Parathyroid adenoma (tissue), 2 donors: ENCODE data around the gene GAMT.

ENCODE experiments used
- H2AFZ ChIP-seq: fragments of 300-600 bp; sonication (generic); one replicate; pipeline ENCODE4 v1.7.0; 2017; ENCODE audit warnings: antibody characterized with exemption, mild to moderate bottlenecking
- H3K27ac ChIP-seq: fragments of 300-600 bp; sonication (generic); one replicate; pipeline ENCODE4 v1.7.0; 2017
- H3K27me3 ChIP-seq: fragments of 300-600 bp; sonication (generic); one replicate; pipeline ENCODE4 v1.7.0; 2017; ENCODE audit warnings: low read length; ENCODE audit not compliant: control insufficient read depth, insufficient read depth
- H3K36me3 ChIP-seq: fragments of 300-600 bp; sonication (generic); one replicate; pipeline ENCODE4 v1.7.0; 2017; ENCODE audit warnings: low read length; ENCODE audit not compliant: control insufficient read depth, insufficient read depth
- H3K4me1 ChIP-seq: fragments of 300-600 bp; sonication (generic); one replicate; pipeline ENCODE4 v1.7.0; 2017; ENCODE audit warnings: control low read depth
- H3K4me2 ChIP-seq: fragments of 300-600 bp; sonication (generic); one replicate; pipeline ENCODE4 v1.7.0; 2017; ENCODE audit warnings: low read length
- H3K4me3 ChIP-seq: fragments of 300-600 bp; sonication (generic); one replicate; pipeline ENCODE4 v1.7.0; 2017; ENCODE audit warnings: low read depth, low read length
- H3K79me2 ChIP-seq: fragments of 300-600 bp; sonication (generic); one replicate; pipeline ENCODE4 v1.7.0; 2017; ENCODE audit warnings: control low read depth
- H3K9ac ChIP-seq: fragments of 300-600 bp; sonication (generic); one replicate; pipeline ENCODE4 v1.7.0; 2017; ENCODE audit warnings: mild to moderate bottlenecking
- H3K9me3 ChIP-seq: fragments of 300-600 bp; sonication (generic); one replicate; pipeline ENCODE4 v1.7.0; 2017; ENCODE audit warnings: low read length; ENCODE audit not compliant: control insufficient read depth
- TF ChIP-seq, protein P1 (sequence below): fragments of 300-600 bp; sonication (generic); IDR thresholded peaks from one replicate; pipeline ENCODE4 v1.7.0; 2017; ENCODE audit warnings: antibody characterized with exemption, mild to moderate bottlenecking
- donor health status: primary hyperparathyroidism.

Gene GAMT

DNA sequence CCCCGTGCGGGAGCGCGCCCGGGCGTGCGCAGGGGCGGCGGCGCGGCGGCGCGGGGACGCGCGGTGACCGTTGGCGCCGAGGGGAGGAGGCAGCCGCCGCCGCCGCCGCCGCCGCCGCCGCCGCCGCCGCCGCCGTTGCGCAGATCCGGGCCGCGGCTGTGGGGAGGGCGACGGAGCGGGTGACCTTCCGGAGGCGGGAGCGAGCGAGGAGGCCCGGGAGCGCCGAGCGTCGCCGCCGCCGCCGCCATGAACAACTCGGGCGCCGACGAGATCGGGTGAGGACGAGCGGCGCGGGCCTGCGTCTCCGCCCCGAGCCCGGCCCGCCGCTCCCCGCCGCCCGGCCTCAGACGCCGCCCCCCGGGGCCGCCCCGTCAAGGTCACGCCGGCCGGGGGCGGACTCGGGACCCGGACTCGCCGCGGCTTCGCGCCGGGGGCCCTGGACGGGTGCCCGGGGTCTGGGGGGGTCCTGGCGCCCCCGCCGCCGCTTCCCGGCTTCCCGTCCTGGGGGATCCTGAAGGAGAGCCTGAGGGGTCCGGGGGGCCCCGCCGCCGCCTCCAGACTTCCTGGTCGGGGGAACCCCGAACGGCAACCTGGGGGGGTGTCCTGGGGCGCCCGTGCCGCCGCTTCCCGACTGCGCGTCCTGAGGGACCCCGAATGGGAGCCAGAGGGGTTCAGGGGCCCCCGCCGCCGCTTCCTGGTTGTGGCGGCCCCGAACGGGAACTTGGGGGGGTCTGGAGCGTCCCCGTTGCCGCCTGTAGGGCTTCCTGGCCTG lies 6.4 kb upstream of the GAMT start, which contains the start of gene DAZAP1:
DAZAP1 (plus strand) TSS at position 59 of the 772 bp plus-strand sequence; CDS start at position 247, 188 bp downstream.
- H3K36me3 ChIP-seq = no peaks in the 10 kb centered on the region
- peaks cover 31% of the 10 kb centered on the region for H3K4me1 ChIP-seq
- peak within 1 kb of the TSS; percentile 84 for H2AFZ ChIP-seq
- peak within 1 kb of the TSS; percentile 80 for H3K27ac ChIP-seq
- TF ChIP-seq, protein P1, sequence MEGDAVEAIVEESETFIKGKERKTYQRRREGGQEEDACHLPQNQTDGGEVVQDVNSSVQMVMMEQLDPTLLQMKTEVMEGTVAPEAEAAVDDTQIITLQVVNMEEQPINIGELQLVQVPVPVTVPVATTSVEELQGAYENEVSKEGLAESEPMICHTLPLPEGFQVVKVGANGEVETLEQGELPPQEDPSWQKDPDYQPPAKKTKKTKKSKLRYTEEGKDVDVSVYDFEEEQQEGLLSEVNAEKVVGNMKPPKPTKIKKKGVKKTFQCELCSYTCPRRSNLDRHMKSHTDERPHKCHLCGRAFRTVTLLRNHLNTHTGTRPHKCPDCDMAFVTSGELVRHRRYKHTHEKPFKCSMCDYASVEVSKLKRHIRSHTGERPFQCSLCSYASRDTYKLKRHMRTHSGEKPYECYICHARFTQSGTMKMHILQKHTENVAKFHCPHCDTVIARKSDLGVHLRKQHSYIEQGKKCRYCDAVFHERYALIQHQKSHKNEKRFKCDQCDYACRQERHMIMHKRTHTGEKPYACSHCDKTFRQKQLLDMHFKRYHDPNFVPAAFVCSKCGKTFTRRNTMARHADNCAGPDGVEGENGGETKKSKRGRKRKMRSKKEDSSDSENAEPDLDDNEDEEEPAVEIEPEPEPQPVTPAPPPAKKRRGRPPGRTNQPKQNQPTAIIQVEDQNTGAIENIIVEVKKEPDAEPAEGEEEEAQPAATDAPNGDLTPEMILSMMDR = no peak
- peak within 1 kb of the TSS; percentile 89 for H3K4me3 ChIP-seq
- peaks cover 47% of the 10 kb centered on the region for H3K79me2 ChIP-seq
- H3K9ac ChIP-seq = peak within 1 kb of the TSS; percentile 92
- no peaks in the 10 kb centered on the region for H3K27me3 ChIP-seq
- no peaks in the 10 kb centered on the region for H3K9me3 ChIP-seq
- H3K4me2 ChIP-seq = peak within 1 kb of the TSS; percentile 95

DNA sequence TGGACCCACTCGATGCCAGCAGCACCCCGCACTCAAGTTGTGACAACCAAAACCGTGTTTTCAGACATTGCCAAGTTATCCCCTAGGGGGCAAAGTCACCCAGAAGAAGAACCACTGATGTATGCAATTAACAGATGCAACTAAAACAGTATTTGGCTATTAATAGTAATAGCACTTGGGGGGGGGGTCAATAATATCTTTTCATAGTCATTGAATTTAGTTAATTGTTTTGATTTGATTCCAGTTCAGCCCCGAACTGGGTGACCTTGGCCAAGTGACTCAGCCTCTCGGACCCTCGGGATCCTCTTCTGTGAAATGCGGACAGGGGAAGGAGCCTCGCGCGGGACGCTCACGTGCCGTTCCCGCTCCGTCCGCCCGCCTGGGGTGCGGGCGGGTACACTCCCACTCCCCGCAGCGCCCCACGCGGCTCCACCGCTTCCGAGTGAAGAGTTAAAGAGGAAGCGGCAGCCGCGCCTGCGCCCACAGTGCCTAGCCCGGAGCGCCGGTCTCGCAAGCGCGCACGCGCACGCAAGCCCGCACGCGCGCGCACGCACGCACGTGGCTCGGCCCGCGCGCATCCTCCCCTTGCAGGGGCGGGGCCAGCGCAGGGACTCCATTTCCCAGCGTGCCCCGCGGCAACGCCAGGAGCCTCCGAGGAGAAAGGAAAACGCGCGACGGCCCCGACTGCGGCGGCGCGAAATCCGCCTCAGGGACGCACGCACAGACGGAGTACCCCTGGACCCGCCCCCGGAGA lies 5.6 kb upstream of the GAMT start:
- peak overlapping the region; percentile 63 for H3K4me3 ChIP-seq
- H3K79me2 ChIP-seq = peaks cover 39% of the 10 kb centered on the region
- TF ChIP-seq, protein P1 = peak; percentile 40
- H3K27me3 ChIP-seq = no peaks in the 10 kb centered on the region
- H3K9me3 ChIP-seq = no peaks in the 10 kb centered on the region
- H2AFZ ChIP-seq = peak overlapping the region; percentile 84
- peaks cover 31% of the 10 kb centered on the region for H3K4me1 ChIP-seq
- H3K4me2 ChIP-seq = peak overlapping the region; percentile 82
- no peaks in the 10 kb centered on the region for H3K36me3 ChIP-seq
- H3K9ac ChIP-seq = no peak overlapping the region
- H3K27ac ChIP-seq = peak overlapping the region; percentile 77

GRCh38 chr19:1402411-1403070 lies 1.2 kb upstream of the GAMT start:
- Histone ChIP-seq H3K27ac (no peak overlapping the region), H3K4me1 (peaks cover 8% of the 10 kb centered on the region), H3K79me2 (no peaks in the 10 kb centered on the region), H3K4me3 (no peak overlapping the region), H2AFZ (no peak overlapping the region), H3K27me3 (no peaks in the 10 kb centered on the region), H3K36me3 (no peaks in the 10 kb centered on the region), H3K9me3 (no peaks in the 10 kb centered on the region), H3K9ac (no peak overlapping the region), H3K4me2 (no peak overlapping the region)
- TF ChIP-seq, protein P1 = no peak

DNA sequence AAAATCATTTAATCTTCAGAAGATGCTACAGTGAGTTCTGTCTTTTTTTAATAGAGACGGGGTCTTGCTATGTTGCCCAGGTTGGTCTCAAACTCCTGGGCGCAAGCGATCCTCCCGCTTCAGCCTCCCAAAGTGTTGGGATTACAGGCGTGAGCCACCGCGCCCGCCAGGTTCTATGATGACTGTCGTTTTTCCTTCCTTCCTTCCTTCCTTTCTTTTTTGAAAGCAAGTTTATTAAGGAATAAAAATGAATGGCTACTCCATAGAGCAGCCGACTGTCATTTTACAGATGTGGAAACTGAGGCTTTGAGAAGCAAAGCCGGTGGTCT lies 511 bp upstream of the GAMT start:
- H3K4me1 ChIP-seq = peaks cover 7% of the 10 kb centered on the region
- H3K27me3 ChIP-seq = no peaks in the 10 kb centered on the region
- TF ChIP-seq, protein P1 = no peak
- H3K9me3 ChIP-seq = no peaks in the 10 kb centered on the region
- peak overlapping the region; percentile 82 for H2AFZ ChIP-seq
- H3K9ac ChIP-seq = no peak overlapping the region
- peak overlapping the region; percentile 96 for H3K4me2 ChIP-seq
- no peak overlapping the region for H3K4me3 ChIP-seq
- no peaks in the 10 kb centered on the region for H3K79me2 ChIP-seq
- H3K36me3 ChIP-seq = no peaks in the 10 kb centered on the region
- H3K27ac ChIP-seq = no peak overlapping the region
